Activated naive CD4-positive, alpha-beta T cell treated with anti-CD3 and anti-CD28 coated beads for 36 hours (primary cell): ENCODE data around the gene EYA4. TPM values are rescaled to one million over a fixed set of nuclear protein-coding genes. Genes with fewer than 3 reads are reported as not detected.

ENCODE experiments used
- CTCF ChIA-PET: fragments of 350-600 bp; sonication (Branson Sonifier 250); formaldehyde crosslinking; loops from one replicate; lab custom pipeline; 2021; ENCODE audit warnings: antibody characterized with exemption; lab: Charles Lee
- DNase-seq: peaks from one replicate; pipeline ENCODE4 v3.0.0-alpha.2; 2020
- H3K27ac Mint-ChIP-seq: one replicate; pipeline ENCODE4 v1.8.0; 2021; ENCODE audit warnings: mild to moderate bottlenecking, mixed read lengths
- H3K27me3 Mint-ChIP-seq: one replicate; pipeline ENCODE4 v1.8.0; 2021; ENCODE audit warnings: low read depth, mixed read lengths
- H3K36me3 Mint-ChIP-seq: one replicate; pipeline ENCODE4 v1.8.0; 2021; ENCODE audit warnings: low read depth, mixed read lengths
- H3K4me1 Mint-ChIP-seq: one replicate; pipeline ENCODE4 v1.8.0; 2021; ENCODE audit warnings: low read depth, mixed read lengths
- H3K4me3 Mint-ChIP-seq: one replicate; pipeline ENCODE4 v1.8.0; 2021; ENCODE audit warnings: mild to moderate bottlenecking, moderate library complexity, mixed read lengths
- H3K9me3 Mint-ChIP-seq: one replicate; pipeline ENCODE4 v1.8.0; 2021; ENCODE audit warnings: mixed read lengths
- intact Hi-C: fragments of 100-400 bp; cut with micrococcal nuclease; formaldehyde crosslinking; loops from one replicate; pipeline ENCODE4 v1.15.1; 2023
- total RNA-seq, 2 experiments: library from RNA; stranded (reverse); gene quantifications; one replicate each; pipeline ENCODE4 v1.2.3, GENCODE V29; 2021

EYA4 gene
- total RNA-seq, 2 experiments from 2014 or later, result not detected

GRCh38 chr6:133423242-133423641 lies 182.1 kb downstream of the EYA4 start:
- CTCF ChIA-PET, result no interaction called here
- DNase-seq, result no peak
- Mint-ChIP-seq H3K27ac (no peak overlapping the region), H3K36me3 (no peaks in the 10 kb centered on the region), H3K27me3 (no peaks in the 10 kb centered on the region), H3K9me3 (no peaks in the 10 kb centered on the region), H3K4me3 (no peak overlapping the region), H3K4me1 (no peaks in the 10 kb centered on the region)
- intact Hi-C loops, result no loop called here

GRCh38 chr6:133424359-133424758 lies 183.2 kb downstream of the EYA4 start:
- Mint-ChIP-seq H3K27ac (no peak overlapping the region), H3K4me3 (no peak overlapping the region), H3K27me3 (no peaks in the 10 kb centered on the region), H3K36me3 (no peaks in the 10 kb centered on the region), H3K4me1 (no peaks in the 10 kb centered on the region), H3K9me3 (no peaks in the 10 kb centered on the region)
- DNase-seq, result no peak
- intact Hi-C loops, result no loop called here
- CTCF ChIA-PET, result no interaction called here

GRCh38 chr6:133426038-133426437 lies 184.9 kb downstream of the EYA4 start:
- no peaks in the 10 kb centered on the region for H3K36me3 Mint-ChIP-seq
- H3K27me3 Mint-ChIP-seq, result no peaks in the 10 kb centered on the region
- no peak for DNase-seq
- CTCF ChIA-PET, result no interaction called here
- intact Hi-C loops, result no loop called here
- H3K4me1 Mint-ChIP-seq, result no peaks in the 10 kb centered on the region
- H3K27ac Mint-ChIP-seq, result no peak overlapping the region
- no peak overlapping the region for H3K4me3 Mint-ChIP-seq
- no peaks in the 10 kb centered on the region for H3K9me3 Mint-ChIP-seq

- DNase-seq, result no peak
- Mint-ChIP-seq H3K36me3 (no peaks in the 10 kb centered on the region), H3K9me3 (no peaks in the 10 kb centered on the region), H3K27me3 (no peaks in the 10 kb centered on the region), H3K4me3 (no peak overlapping the region), H3K27ac (no peak overlapping the region), H3K4me1 (no peaks in the 10 kb centered on the region)
- intact Hi-C loops, result no loop called here
- CTCF ChIA-PET, result no interaction called here
These were observed 187.1 kb downstream of the EYA4 start for GRCh38 chr6:133428295-133428694.

- DNase-seq, result no peak
- Mint-ChIP-seq H3K36me3 (no peaks in the 10 kb centered on the region), H3K4me1 (no peaks in the 10 kb centered on the region), H3K4me3 (no peak overlapping the region), H3K27me3 (no peaks in the 10 kb centered on the region), H3K9me3 (no peaks in the 10 kb centered on the region), H3K27ac (no peak overlapping the region)
- CTCF ChIA-PET, result no interaction called here
- intact Hi-C loops, result no loop called here
These were observed 189.4 kb downstream of the EYA4 start for GRCh38 chr6:133430530-133430929.

- CTCF ChIA-PET, result no interaction called here
- Mint-ChIP-seq H3K9me3 (no peaks in the 10 kb centered on the region), H3K36me3 (no peaks in the 10 kb centered on the region), H3K4me3 (no peak overlapping the region), H3K4me1 (no peaks in the 10 kb centered on the region), H3K27ac (no peak overlapping the region), H3K27me3 (no peaks in the 10 kb centered on the region)
- intact Hi-C loops, result no loop called here
- DNase-seq, result no peak
These were observed 189.9 kb downstream of the EYA4 start for GRCh38 chr6:133431031-133431430.

- CTCF ChIA-PET, result no interaction called here
These were observed 191.1 kb downstream of the EYA4 start for GRCh38 chr6:133432021-133432989.

GRCh38 chr6:133435065-133435728 lies 194.0 kb downstream of the EYA4 start:
- Mint-ChIP-seq H3K4me1 (no peaks in the 10 kb centered on the region), H3K4me3 (no peak overlapping the region), H3K9me3 (no peaks in the 10 kb centered on the region), H3K27me3 (no peaks in the 10 kb centered on the region), H3K36me3 (no peaks in the 10 kb centered on the region), H3K27ac (no peak overlapping the region)
- intact Hi-C loops, result no loop called here
- DNase-seq, result no peak
- CTCF ChIA-PET, result no interaction called here

More at GRCh38 chr6:133432021-133432989, 191.1 kb downstream of the EYA4 start:
- Mint-ChIP-seq H3K27ac (no peak overlapping the region), H3K4me1 (no peaks in the 10 kb centered on the region), H3K4me3 (no peak overlapping the region), H3K9me3 (no peaks in the 10 kb centered on the region), H3K27me3 (no peaks in the 10 kb centered on the region), H3K36me3 (no peaks in the 10 kb centered on the region)
- DNase-seq, result no peak
- intact Hi-C loops, result no loop called here

- Mint-ChIP-seq H3K36me3 (no peaks in the 10 kb centered on the region), H3K4me3 (no peak overlapping the region), H3K27me3 (no peaks in the 10 kb centered on the region), H3K9me3 (no peaks in the 10 kb centered on the region), H3K4me1 (no peaks in the 10 kb centered on the region), H3K27ac (no peak overlapping the region)
- intact Hi-C loops, result no loop called here
- CTCF ChIA-PET, result no interaction called here
- DNase-seq, result no peak
These were observed 195.5 kb downstream of the EYA4 start for GRCh38 chr6:133436652-133437051.

GRCh38 chr6:133441491-133441890 lies 200.3 kb downstream of the EYA4 start:
- no peaks in the 10 kb centered on the region for H3K36me3 Mint-ChIP-seq
- no peak overlapping the region for H3K4me3 Mint-ChIP-seq
- CTCF ChIA-PET, result no interaction called here
- H3K9me3 Mint-ChIP-seq, result no peaks in the 10 kb centered on the region
- no peak overlapping the region for H3K27ac Mint-ChIP-seq
- H3K4me1 Mint-ChIP-seq, result no peaks in the 10 kb centered on the region
- no peaks in the 10 kb centered on the region for H3K27me3 Mint-ChIP-seq
- intact Hi-C loops, result no loop called here
- DNase-seq, result no peak

- CTCF ChIA-PET, result no interaction called here
- Mint-ChIP-seq H3K4me3 (no peak overlapping the region), H3K4me1 (no peaks in the 10 kb centered on the region), H3K36me3 (no peaks in the 10 kb centered on the region), H3K9me3 (no peaks in the 10 kb centered on the region), H3K27ac (no peak overlapping the region), H3K27me3 (no peaks in the 10 kb centered on the region)
- no peak for DNase-seq
- intact Hi-C loops, result no loop called here
These were observed 205.6 kb downstream of the EYA4 start for GRCh38 chr6:133446789-133447188.

- Mint-ChIP-seq H3K27ac (no peak overlapping the region), H3K36me3 (no peaks in the 10 kb centered on the region), H3K4me1 (no peaks in the 10 kb centered on the region), H3K9me3 (no peaks in the 10 kb centered on the region), H3K4me3 (no peak overlapping the region), H3K27me3 (no peaks in the 10 kb centered on the region)
- no peak for DNase-seq
- CTCF ChIA-PET, result no interaction called here
- intact Hi-C loops, result no loop called here
These were observed 206.8 kb downstream of the EYA4 start for GRCh38 chr6:133447924-133448323.

GRCh38 chr6:133456439-133456838 lies 215.3 kb downstream of the EYA4 start:
- H3K4me3 Mint-ChIP-seq, result no peak overlapping the region
- no peaks in the 10 kb centered on the region for H3K36me3 Mint-ChIP-seq
- H3K4me1 Mint-ChIP-seq, result no peaks in the 10 kb centered on the region
- H3K27me3 Mint-ChIP-seq, result peaks cover 2% of the 10 kb centered on the region
- H3K27ac Mint-ChIP-seq, result no peak overlapping the region
- DNase-seq, result no peak
- intact Hi-C loops, result no loop called here
- no peaks in the 10 kb centered on the region for H3K9me3 Mint-ChIP-seq
- CTCF ChIA-PET, result no interaction called here
